Upper lobe of left lung (tissue), 4 donors: Measurements from ENCODE around the gene IFIT1B.

Experiments
- POLR2A ChIP-seq, 4 donors: fragments of 450-650 bp; IDR thresholded peaks; one replicate each; pipeline ENCODE4 v1.5.1; 2016 to 2017; ENCODE audit warnings: antibody characterized with exemption in 4 of 4, mild to moderate bottlenecking in 2 of 4
- POLR2AphosphoS5 ChIP-seq, 2 donors: sonication (generic); formaldehyde crosslinking; IDR thresholded peaks; one replicate each; pipeline ENCODE4 v1.5.1; 2017; ENCODE audit warnings: antibody characterized with exemption in 2 of 2
- TF ChIP-seq, protein P1 (sequence below), 6 experiments: fragments of 450-650 bp in 4 of 6; fragments of 200-600 bp in 2 of 6; sonication (generic) in 2 of 6; IDR thresholded peaks; one replicate each; pipeline ENCODE4 v1.5.1; 2016 to 2019; ENCODE audit warnings: antibody characterized with exemption in 6 of 6

DNA sequence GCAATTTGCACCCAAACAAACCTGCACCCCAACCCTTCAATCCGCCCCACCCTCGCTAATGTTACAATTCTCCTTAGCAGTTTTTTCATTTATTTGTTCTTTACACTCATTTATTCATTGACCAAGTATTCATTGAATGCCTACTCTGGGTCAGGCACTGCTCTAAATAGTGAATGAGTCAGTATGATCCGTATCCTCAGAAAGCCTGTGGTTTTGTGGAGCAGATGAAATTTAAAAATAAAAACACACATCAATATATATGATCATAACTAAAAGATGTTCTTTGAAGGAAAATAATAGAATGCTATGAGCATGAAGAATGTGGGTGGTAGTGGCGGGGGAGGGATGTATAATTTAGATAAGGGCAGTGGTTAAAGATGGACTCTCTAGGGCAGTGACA, 49.8 kb downstream of the IFIT1B start:
- TF ChIP-seq, protein P1, sequence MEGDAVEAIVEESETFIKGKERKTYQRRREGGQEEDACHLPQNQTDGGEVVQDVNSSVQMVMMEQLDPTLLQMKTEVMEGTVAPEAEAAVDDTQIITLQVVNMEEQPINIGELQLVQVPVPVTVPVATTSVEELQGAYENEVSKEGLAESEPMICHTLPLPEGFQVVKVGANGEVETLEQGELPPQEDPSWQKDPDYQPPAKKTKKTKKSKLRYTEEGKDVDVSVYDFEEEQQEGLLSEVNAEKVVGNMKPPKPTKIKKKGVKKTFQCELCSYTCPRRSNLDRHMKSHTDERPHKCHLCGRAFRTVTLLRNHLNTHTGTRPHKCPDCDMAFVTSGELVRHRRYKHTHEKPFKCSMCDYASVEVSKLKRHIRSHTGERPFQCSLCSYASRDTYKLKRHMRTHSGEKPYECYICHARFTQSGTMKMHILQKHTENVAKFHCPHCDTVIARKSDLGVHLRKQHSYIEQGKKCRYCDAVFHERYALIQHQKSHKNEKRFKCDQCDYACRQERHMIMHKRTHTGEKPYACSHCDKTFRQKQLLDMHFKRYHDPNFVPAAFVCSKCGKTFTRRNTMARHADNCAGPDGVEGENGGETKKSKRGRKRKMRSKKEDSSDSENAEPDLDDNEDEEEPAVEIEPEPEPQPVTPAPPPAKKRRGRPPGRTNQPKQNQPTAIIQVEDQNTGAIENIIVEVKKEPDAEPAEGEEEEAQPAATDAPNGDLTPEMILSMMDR (IDR thresholded peaks at IDR 0.05), result no peak
- TF ChIP-seq POLR2A (IDR thresholded peaks at IDR 0.05) (no peak), POLR2AphosphoS5 (IDR thresholded peaks at IDR 0.05) (no peak)
